NCI-H2196 treated with DMSO at 0.1 percent for 48 hours (cell line): Measurements from ENCODE around the gene WRAP73.

ENCODE experiments used
- DNase-seq: peaks from one replicate; lab custom pipeline; 2025; ENCODE audit not compliant: unreplicated experiment; lab: John Stamatoyannopoulos, UW

Gene WRAP73

DNA sequence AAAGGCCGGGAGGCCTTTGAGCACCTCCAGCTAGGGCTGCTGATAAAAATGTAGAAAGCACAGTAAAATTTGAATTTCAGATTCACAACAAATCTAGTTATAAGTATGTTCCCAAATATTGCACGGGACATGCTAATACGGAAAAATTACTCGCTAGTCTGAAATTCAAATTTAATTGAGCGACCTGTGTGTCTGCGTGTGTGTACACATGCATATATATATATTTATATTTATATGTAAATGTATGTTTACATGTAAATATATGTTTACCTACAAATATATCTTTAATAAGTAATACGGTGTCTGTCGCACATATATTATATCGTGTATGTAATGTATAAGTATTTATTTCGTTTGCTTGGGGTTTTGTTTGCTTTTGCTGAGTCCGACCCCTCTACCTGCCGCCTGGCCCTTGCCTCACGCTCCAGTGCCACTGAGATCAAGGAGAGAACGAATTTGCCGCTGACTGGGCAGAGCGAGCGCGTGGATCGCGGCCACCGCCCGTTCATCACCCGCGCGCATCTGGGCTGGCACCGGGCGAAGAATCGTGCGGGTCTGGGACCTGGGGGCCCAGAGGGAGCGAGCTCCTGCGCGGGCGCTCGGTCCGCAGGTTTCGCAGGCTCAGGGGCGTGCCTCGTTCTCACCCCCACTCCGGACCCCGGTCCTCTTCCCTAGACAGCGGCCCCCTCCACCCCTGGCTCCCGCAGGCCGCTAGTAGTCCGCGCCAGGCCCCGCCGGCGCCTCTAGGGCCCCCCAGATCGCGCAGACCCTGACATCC lies 534 bp upstream of the WRAP73 start:
- DNase-seq, result no peak

DNA sequence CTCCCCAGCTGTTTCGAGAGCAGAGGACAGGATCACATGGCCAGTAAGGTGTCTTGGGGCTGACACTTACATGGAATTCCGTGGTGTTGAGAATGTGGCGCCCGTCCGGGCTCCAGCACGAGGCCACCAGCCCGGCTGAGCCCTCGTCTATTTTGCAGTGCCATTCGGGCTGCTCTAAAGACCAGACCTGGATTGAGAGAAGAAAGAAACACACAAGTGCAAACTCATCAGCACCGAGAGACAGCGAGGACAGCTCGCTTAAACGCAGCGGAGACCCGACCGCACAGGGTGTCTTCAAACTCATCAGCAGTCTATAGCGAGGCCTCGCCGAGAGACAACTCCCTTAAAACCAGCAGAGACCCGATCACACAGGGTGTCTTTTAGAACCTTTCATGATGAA lies 3.3 kb downstream of the WRAP73 start:
- DNase-seq, result no peak

DNA sequence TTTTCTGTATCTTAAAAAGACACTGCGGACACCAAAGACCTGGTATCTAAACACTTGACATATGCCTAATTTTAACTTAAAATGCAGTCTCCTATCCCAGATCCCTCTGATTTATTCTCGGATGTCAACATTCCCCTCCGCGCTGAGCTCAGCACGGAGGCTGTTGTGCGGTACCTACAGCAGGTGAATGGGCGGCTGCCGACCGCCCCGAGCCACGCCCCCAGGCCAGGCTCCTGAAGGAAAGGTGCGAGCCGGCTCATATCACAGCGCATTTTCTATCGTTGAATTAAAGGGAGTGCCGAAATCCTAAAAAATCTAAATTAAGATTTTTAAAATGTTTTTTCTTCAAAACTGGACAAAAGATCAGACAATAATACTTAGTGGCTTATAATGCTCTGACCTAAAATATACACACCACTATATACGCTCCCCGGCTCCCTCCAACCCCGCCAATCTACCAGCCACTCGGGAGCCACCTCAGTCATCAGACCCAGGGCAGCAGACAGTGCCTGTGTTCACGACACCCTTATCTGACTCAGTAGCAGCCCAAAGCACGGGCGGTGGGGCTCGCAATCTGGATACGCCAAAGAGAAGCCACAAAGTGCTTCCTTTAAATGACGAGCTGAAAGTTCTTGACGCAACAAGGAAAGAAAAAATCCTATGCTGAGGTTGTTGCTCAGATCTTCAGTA lies 4.1 kb downstream of the WRAP73 start:
- no peak for DNase-seq

DNA sequence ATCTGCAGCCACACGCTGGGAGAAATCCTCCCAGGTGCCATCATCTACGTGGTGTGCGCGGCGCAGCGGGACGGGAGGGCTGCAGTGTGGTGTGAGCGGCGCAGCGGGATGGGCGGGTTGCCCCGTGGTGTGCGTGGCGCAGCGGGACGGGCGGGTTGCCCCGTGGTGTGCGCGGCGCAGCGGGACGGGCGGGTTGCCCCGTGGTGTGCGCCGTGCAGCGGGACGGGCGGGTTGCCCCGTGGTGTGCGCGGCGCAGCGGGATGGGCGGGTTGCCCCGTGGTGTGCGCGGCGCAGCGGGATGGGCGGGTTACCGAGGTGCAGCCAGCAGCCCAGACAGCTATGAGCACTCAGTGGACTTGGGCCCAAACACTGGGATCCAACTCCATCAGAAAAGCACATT lies 4.7 kb downstream of the WRAP73 start:
- no peak for DNase-seq

DNA sequence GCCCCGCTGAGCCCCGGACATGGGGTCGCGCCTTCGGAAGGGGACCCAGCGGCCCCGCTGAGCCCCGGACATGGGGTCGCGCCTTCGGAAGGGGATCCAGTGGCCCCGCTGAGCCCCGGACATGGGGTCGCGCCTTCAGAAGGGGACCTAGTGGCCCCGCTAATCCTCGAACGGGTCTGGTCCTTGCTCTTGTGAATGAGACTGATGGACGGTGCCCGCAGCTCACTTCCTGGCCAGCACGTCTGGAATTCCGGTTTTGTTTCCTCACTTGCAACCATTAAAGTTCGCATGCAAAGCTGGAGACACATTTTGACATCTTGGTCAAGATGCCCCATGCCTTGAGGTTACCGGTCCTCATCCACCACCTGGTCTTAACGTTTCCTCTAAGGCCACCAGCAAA lies 5.6 kb downstream of the WRAP73 start:
- DNase-seq, result no peak

DNA sequence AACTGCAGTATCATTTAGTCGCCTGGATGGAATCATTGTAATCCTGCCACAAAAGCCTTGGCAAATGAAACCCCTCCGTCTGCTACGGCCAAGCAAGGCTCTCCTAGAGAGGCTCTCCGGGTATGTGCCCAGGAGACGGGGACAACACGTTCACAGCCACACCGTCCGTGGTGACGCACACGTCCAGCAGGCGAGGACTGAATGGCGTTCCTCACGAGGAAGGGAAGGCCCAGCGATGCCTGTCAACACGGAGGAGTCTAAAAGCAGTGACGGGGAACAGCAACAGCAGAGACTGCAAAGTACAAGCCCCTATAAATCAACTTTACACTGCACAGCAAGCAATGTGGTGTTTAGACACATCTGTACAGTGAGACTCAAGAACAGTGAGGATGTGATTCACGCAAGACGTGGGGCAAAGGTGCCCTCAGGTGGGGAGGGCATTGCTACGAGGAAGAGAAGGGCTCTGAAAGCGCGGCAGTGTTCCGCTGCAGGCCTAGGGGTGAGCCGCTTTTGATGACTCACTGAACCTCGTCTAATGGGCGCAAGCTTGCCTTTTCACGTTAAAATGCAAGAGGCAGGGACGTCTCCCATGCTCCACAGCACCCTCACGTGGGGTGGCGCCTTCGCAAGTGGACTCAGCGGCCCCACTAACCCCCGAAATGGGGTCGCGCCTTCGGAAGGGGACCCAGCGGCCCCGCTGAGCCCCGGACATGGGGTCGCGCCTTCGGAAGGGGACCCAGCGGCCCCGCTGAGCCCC lies 6.8 kb downstream of the WRAP73 start:
- DNase-seq, result no peak

DNA sequence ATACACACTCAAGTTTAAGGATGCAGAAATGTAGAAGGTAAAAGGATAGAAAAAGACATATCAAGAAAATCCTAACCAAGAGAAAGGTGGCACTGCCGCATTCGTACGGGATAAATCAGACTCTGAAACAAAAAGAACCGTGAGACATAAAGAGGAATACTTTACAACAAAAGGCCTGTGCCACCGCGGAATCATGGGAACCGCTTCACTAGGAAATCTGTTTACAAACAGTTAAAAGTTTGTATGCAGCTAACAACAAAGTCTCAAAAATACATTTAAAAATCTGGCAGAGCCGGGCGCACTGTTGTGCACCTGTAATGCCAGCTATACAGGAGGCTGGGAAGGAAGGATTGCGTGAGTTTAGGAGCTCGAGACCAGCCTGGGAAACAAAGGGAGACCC lies 8.1 kb downstream of the WRAP73 start:
- DNase-seq, result no peak

DNA sequence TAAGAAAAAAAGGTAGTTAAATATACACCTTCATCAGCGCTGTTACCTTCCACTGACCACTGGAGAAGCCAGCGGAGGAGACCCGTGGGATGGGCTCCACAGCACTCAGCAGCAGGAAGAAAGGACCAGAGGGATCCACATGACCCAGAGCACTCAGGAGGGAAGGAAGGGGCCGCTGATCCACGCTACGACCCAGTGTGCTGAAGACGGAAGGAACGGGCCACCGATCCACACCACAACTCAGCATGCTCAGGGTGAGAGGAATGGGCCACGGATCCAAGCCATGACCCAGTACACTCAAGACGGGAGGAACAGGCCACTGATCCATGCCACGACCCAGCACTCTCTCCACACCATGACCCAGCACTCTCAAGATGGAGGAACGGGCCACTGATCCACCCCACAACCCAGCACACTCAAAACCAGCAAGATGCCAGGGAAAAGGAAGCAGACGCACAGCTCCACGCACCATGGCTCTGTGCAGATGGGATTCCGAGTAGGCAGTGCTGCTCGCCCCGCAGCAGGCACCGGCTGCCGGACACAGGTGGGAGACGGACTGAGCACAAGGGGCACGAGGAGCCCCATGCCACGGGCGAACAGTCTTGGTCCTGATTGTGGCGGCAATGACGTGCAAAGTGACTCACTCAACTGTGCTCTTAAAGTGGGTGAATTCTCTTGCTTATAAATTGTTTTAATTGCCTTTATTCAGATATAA lies 8.7 kb downstream of the WRAP73 start:
- no peak for DNase-seq

DNA sequence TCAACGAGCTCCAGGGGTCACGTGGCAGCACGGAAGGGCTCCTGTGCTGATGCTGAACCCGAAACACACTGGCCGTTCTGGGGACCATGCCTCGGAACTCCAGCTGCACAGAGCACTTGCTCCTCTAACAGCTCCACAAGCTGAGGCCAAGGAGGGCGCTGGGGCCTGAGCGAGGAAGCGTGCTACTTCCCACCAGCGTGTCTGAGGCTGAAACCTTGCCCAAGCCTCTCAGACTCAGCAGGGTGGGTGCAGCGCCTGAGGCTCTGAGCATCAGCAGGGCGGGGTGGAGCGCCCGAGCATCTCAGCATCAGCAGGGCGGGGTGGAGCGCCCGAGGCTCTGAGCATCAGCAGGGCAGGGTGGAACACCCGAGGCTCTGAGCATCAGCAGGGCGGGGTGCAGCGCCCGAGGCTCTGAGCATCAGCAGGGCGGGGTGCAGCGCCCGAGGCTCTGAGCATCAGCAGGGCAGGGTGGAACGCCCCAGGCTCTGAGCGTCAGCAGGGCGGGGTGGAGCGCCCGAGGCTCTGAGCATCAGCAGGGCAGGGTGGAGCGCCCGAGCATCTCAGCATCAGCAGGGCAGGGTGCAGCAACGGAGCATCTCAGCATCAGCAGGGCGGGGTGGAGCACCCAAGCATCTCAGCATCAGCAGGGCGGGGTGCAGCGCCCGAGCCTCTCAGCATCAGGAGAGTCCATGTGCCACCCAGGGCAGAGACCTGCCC lies 9.6 kb downstream of the WRAP73 start:
- DNase-seq, result no peak

DNA sequence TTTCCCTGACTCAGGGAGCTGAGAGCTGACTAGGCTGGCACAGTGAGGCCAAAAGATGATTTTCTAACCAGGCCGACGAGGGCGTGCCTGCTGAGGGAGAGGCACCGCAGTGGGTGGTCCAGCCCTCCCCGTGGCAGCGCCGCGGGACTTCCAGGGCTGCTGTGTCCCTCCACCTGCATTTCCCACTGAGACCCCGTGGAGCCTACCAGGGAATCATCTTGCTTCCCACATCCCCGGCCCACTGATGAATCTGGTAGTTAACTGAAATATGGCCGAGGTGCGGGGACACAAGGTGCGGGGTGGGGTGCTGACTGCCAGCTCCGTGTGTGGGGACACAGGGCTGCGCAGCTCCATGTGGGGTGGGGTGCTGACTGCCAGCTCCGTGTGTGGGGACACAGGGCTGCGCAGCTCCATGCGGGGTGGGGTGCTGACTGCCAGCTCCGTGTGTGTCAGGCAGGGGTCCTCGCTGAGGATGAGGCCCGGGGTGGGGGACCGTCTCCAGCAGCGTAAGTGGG lies 10.4 kb downstream of the WRAP73 start:
- no peak for DNase-seq

DNA sequence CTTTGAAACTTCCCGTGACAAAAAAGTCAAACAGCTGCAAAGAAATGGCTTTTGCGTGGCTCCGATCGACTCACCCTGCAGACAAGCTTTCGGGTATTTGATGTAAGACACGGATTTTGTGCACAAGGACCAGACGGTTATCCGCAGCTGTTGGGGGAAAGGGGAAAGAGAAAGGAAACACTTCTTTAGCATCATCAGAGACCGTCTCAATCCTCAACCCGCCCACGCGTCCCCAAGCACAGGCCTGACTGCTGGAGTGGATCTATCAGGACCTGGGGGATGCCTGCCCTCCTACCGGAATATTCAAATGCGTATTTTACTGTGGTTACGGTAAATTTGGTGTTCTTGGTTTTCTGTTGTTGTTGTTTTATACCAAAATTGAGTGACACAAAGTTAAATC lies 11.2 kb downstream of the WRAP73 start:
- DNase-seq, result no peak

DNA sequence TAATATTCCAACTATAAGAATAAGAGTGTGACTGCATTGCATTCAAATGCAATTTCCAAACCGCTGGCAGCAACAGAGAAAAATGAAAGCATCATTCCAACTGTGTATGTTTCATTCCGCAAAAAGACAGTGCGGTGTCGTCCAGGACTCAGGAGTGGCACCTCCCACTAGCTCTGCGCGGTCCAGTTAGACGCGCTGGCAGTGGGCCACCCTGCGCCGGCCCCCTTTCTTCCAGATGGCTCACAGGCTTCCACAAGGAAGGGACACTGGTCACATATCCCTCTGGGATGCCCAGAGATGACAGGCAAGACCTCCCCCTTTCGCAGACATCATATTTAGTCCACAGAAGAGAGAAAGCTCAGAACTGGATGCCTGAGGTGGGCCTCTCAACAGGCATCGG lies 11.9 kb downstream of the WRAP73 start:
- DNase-seq, result no peak

DNA sequence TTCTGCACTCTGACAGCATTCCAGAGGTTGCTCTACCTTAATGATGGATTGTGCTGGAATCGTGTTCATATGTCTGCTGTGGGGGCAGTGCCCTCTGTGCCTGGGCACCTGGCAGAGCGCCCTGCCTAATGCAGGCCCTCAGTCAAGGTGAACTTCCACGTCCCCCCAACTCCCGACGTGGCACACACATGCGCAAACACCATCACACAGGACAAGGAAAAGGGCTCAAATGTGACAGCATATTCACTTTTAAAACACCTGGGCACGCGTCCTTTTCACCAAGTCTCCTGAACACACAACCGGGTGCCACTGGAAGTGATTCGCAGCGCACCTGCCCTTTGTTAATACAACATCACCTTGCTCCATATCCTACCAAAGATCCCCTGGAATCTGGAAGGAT lies 13.4 kb downstream of the WRAP73 start:
- no peak for DNase-seq

DNA sequence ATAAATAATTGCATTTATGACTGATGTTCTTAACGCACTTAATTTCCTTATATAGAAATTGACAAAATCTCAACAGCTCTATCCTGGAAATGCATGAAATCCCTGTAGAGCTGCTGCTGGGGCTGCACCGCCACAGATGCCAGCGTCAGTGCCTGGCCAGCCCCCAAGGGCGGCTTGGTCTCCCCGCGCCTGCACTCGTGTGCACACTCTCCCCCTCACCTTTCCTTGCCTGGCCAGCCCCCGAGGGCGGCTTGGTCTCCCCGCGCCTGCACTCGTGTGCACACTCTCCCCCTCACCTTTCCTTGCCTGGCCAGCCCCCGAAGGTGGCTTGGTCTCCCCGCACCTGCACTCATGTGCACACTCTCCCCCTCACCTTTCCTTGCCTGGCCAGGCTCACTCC lies 13.8 kb downstream of the WRAP73 start:
- DNase-seq, result no peak

DNA sequence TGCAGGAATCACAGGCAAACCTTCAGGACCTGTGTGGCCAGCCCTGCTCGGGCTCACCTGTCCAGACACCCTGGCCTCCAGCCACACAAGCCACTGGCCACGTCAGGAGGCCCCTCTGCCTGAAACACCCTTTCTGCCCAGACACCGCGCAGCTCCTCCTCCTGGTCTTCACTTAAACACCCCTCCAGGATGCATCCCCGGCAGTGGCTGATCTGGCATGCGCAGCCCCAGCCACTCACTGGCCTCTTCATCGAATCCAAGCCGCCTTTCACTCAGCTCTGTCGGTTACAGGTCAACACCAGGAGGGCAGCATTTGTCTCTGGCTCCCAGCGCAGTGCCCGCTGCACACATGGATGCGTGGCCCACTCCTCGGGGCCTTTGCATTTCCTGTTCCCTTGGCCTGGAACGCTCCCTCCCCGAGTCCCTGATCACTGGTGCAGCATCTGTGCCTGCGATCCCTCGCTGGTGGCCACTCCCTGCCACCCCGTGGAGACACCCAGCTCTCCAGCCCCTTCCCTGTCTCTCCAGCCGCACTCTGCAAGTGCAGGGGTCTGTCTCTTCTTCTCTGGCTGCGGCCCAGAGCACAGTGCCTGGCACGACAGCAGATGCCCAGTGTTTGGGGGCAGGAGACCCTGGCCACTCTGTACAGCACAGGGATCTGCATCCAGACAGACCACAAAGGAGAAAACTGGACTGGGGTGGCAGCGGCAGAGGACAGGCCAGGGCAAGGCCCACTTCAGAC lies 15.7 kb downstream of the WRAP73 start:
- DNase-seq, result no peak

DNA sequence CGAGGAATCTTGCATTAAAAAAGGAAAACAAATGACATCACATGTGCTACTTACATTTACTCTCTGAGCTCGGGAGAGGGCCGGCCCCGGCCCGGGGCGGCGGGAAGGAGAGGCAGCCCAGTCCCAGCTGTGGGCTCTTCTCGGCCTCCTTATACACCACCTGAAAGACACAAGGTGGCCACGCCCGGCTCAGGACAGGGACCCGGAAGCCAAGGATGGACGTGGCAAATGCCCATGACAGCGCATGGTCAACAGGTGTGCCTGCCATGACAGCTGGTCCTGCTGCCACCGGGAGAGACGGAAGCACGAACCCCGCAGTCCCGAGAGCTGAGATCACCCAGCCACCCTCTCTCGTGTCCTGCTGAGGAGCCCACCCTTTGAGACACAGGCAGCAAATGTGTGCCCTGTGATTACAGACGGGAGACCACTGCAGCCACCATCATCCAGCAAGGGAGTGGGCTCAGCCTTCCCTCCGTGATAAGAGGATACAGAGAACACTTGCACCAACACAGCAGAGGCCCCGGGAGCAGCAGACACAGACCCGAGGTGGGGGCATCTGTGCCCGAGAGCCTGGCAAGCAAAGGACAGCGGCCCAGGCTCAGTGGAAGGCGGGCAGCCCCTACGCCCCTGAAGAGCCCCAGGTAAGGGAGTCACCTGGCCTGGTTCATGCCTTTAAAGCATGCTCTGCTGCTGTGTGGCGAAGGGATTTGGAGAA lies 16.4 kb downstream of the WRAP73 start:
- DNase-seq, result no peak

DNA sequence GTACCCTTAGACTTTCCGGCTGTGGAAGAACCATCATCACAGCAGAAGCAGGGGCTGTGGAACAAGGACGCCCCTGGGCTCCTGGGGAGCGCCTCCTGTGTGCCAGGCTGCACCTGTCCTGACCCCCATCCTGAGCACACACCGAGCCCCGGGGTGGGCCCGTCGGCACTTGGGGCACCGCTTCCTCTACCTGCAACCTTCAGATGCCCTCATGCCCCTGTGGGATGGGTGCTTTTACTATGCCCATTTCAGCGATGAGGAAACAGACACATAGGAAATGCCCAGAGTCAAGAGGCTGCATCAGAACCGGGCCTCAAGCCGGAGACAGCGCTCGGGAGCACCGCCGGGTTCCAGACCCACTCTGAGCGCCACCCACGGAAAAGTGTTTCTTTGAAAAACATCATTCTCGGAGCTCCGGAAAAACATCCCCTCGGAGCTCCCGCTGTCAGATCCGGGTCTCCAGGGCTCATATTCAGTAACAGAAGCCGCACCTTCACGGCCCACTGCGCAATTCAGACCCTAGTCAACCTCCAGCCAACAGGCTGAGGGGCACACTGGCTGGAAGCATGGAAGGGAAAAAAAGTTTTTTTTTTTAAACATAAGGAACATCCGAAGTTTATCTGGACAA lies 17.1 kb downstream of the WRAP73 start:
- DNase-seq, result no peak

DNA sequence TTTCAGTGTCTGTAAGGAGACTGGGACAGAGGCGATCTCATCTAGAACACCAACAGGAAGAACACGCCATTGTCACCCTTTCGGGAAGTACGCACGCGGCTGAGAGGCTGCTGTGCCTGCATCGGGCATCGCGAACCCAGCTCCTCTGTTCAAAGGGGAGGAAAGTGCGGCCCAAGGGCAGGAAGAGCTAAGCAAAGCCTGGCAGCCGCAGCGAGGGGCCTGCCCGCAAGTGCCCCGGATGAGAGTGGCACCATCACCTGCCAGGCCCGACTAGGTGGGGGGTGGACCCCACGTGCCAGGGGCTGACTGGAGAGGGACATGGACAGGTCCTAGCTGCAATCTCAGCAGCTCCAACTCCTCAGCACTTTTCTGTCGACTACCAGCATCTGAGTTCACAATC lies 17.6 kb downstream of the WRAP73 start:
- DNase-seq, result no peak
